GM18526 (cell line): ENCODE results near the gene PLXNA2.

Source experiments
- POLR2A ChIP-seq: IDR thresholded peaks from 3 replicates; pipeline ENCODE4 v1.6.1; 2011; ENCODE audit not compliant: insufficient read length; ENCODE audit errors: extremely low read depth

The PLXNA2 gene

GRCh38 chr1:208115924-208116640 is 128.1 kb downstream of the PLXNA2 start:
- no peak for TF ChIP-seq POLR2A

- TF ChIP-seq POLR2A, result no peak
Observed at GRCh38 chr1:208113011-208113410, 131.2 kb downstream of the PLXNA2 start.

GRCh38 chr1:208112401-208112800 is 131.8 kb downstream of the PLXNA2 start:
- TF ChIP-seq POLR2A, result no peak

DNA sequence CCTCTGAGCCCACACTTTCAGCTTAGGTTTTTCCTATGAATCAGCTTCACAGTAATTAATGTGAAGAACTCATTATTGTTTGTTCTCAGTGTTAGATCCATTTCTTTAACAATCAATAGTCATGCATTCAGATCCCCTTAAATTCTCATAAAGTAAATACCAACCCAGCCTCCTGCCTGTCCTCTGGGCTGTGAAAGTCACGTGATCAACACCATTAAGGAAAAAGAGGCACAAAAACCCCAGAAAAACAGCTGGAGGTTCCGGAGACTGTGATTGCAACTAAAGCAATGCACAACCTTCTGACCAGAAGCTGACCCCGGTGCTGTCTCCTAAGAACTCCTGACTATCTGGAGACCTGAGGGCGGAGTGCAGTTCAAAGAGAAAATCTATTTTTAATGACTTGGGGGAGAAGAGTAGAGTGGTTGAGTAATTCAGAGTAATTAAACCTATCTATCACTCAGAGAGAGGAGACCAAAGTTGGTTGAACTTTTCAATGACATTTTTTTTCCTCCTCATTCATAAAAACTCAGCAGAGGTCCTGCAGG is 132.5 kb downstream of the PLXNA2 start:
- TF ChIP-seq POLR2A, result no peak

- TF ChIP-seq POLR2A, result no peak
Observed at GRCh38 chr1:208110296-208110695, 133.9 kb downstream of the PLXNA2 start.

- TF ChIP-seq POLR2A, result no peak
Observed at GRCh38 chr1:208108646-208109330, 135.4 kb downstream of the PLXNA2 start.

GRCh38 chr1:208108213-208108608 is 136.0 kb downstream of the PLXNA2 start:
- no peak for TF ChIP-seq POLR2A

GRCh38 chr1:208107425-208108212 is 136.6 kb downstream of the PLXNA2 start:
- no peak for TF ChIP-seq POLR2A

DNA sequence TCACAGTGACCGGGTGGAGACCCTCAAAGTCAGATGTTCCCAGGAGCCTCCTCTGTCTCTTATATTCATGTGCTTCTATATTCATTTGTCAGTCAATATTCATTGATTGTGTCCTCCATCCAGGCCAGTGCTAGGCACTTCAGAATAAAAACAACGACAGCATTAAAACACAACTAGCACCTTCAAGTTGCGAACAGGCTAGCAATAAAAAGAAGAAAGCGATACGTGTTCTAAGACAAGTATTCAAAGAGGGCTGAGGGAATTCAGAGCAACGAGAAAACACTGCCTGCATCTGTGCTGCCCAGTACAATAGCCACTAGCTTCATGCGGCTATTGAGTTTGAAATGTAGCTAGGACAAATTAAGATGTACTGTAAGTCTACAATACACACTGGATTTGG is 138.0 kb downstream of the PLXNA2 start:
- no peak for TF ChIP-seq POLR2A

- no peak for TF ChIP-seq POLR2A
Observed at GRCh38 chr1:208105756-208106155, 138.4 kb downstream of the PLXNA2 start.

DNA sequence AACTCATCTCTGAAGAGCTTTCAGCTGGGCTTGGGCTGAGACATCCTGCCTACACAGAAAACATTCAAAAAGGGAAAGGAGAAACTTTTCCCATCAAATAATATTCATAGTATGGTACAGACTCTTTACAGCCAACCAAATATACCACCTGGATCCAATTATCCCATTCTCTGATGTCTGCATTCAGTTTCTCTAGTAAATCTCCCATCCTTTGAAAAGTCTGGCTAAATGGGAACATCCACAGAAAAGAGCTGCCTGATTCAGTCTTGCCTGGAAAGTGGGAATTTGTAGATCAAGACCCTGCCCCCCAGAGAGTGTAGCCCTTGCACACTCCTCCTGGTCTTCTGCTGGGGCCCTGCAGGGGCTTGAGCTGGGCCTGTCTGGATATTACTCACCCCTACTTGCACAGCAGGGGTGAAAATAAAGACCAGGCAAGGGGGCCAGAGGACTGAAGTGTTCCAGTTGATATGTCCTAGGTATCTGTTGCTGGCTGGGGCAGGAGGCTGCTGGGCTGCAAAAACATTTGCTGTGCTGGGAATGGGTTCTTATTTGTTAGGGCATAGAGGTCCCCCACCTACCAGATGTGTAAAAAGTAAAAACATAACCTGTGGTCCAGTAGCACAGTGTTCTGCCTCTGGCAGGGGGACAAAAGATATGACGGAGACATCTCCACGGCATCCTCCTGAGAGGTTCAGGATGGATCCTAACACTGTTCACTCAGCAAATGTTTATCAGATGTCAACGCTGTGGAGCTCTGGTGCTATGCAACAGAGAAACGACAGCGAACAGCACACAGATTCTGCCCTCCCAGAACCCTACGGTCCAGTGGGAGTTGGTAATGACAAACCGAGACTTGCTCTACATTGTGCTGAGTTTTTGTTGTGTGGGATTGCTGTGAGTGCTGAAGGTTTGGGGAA is 140.3 kb downstream of the PLXNA2 start:
- no peak for TF ChIP-seq POLR2A

DNA sequence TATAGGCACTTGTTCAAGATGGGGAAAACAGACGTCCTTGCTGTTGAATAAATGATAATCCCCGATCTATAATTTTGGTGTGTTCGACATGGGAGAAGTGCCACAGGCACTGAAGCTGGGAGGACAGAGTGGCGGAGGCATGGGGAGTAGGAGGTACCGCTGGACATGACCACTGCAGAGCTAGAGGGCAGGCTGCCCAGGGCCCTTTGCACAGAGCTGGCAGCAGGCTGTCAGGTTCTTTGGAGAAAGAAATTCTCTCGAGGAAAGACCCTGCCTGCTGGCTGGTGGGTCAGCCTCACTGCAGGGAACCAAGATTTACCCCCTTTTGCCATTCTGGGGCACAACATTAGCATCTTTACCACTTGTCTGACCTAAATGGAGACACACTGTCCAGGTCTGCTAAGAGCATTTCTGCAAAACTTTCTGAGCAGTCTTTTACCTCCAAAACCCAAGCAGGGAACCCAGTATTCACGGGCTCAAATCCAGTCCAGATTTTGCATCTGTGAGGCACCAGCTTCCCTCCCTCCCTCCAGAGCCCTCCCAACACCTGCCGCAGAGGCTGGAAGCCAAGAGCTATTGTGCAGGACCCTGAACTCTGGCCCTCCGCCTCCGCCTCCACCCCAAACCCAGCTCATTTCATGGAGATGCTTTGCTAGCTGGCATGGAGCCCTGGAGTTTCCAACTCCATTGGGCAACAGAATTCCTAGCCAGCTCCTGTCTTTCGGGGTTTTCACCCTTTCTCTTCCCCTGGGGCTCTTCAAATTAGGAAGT is 142.3 kb downstream of the PLXNA2 start:
- no peak for TF ChIP-seq POLR2A

DNA sequence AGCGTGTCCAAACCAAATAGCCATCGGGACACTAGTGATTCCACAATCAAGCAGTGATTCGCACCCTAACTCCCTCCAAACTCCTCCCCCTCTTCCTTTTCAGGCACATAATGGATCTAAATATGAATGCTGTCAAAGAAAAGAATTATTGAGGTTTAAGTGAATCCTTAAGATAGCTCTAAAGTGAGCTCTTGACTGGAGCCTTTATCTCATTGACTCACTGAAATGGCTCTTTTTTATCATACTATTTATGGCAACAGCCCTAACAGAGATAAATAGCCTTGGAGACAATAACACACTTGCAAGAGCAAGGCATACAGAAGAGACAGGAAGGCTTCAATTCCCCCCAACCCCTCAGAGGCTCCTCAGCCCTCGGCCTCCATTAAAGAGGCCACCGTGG is 143.3 kb downstream of the PLXNA2 start:
- no peak for TF ChIP-seq POLR2A

GRCh38 chr1:208100106-208100505 is 144.1 kb downstream of the PLXNA2 start:
- TF ChIP-seq POLR2A, result no peak
